ENCODE data around the gene SNRNP70.
A peak's percentile ranks its signal among the peaks of the same experiment; 100 is the strongest.
"Not testable (repeated sequence)": the region's sequence is repeated elsewhere in the genome, so short reads cannot be mapped to it uniquely, and the experiment has no call there.

The SNRNP70 gene

GRCh38 chr19:49121841-49122240 lies 36.6 kb downstream of the SNRNP70 start:
- DNase-seq: not testable (repeated sequence)

- DNase-seq: not testable (repeated sequence)
These were observed 38.0 kb downstream of the SNRNP70 start for GRCh38 chr19:49123285-49123684.

DNA sequence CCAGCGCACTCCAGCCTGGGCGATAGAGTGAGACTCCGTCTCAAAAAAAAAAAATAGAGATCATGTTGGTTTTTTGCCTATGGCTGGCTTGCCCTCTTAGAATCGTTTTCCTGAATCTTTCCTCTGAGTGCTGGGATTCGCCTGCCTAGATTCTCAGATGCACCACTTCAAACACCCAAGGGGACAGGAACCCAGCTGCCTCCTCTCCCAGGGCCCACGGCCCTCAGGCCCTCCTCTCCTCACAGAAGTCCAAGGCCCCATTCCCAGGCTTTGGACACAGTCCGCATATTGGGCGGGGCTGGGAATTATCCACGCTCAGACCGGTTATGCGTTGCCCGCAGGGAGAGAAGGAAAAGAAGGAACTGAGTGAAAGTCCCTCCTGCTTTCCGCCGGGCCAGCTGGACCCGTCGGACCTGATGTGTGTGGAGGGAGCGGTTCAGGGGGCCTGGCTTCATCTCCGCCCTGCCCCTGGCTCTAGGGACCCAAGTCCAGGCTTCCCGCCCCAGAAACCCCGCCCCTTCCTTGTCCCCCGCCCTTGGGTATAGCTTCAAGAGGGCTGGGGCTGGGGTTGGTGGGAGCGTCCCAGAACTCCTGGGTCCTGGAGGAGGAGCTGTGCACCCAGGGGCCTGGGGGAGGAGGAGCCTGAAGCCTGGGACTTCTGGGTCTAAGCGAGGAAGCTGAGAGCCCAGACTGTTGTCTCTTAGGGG lies 39.9 kb downstream of the SNRNP70 start:
- DNase-seq: no peak

DNA sequence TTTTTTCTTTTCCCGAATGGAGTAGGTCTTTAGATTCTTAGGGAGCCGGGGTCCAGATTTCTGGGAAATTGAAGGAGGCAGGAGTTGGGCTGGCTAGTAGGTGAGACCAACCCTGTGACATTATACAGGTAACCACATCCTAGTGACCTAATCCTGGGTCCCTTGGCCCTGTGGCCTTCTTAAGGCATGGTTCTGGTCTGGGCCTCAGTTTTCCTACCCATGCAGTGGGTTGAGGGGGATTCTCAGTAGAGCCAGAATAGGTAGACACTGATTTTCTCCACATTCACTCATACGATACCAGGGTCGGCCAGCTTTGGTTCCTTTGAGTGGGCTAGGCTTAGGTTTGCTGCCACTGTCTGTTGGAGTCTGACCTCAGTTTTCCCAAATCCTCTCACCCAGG lies 41.3 kb downstream of the SNRNP70 start:
- no peak for DNase-seq

GRCh38 chr19:49127225-49127624 lies 42.0 kb downstream of the SNRNP70 start:
- not testable (repeated sequence) for DNase-seq

DNA sequence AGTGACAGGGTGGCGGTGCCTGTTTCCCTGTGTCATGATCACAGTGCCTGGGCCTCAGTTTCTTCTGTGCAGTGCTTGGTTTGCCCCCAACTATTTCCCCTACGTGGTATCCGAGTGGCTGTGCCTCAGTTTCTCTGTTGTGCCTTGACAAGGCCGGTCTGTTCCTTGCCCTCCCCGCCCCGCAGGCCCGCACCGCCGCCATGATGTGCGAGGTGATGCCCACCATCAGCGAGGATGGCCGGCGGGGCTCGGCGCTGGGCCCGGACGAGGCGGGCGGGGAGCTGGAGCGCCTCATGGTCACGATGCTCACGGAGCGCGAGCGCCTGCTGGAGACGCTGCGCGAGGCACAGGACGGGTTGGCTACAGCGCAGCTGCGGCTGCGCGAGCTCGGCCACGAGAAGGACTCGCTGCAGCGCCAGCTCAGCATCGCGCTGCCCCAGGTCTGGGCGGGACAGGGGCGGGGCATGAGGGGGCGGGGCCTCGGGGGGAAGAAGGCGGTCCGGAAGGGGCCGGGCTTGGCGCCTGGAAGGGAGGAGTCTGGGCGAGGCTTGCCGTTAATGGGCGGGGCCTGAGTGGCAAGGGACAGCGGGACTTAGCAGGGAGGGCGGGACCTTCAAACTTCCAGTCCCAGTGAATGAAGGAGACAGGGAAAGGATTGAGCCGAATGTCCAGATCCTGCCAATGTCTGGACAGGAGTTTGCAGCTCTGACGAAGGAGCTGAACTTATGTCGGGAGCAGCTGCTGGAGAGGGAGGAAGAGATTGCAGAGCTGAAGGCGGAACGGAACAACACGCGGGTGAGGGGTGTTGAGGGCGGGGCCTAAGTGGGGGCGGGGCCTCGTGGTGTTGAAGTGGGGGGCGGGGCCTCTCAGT lies 42.7 kb downstream of the SNRNP70 start:
- peak; percentile 98 for DNase-seq

DNA sequence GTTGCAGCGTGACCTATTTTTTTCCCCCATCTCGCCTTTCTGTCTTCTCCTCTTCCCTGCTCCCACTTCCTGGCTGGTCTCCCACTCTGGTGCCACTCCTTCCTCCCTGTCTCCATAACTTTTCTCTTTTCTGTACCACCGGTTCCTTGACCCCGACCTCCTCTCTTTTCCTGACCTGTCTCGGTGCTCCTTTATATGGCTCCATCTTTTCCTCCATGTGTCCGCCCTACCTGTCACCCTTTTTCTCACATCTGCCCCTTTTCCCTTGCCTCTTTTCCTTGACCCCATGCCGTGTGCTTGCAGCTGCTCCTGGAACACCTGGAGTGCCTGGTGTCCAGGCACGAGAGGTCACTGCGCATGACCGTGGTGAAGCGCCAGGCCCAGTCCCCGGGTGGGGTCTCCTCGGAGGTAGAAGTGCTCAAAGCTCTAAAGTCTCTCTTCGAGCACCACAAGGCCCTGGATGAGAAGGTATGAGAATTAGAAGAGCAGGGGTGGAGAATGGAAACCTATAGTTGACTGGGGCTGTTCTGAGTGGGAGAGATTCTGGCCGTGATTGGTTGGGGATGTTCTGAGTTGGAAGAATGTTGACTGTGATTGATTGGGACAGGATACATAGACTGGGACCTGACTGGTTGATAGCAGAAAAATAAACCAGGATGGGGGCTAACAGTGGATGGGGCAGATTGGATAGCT lies 43.4 kb downstream of the SNRNP70 start:
- no peak for DNase-seq

- no peak for DNase-seq
These were observed 44.0 kb downstream of the SNRNP70 start for GRCh38 chr19:49129238-49129583.

- no peak for DNase-seq
These were observed 45.1 kb downstream of the SNRNP70 start for GRCh38 chr19:49130325-49130724.

DNA sequence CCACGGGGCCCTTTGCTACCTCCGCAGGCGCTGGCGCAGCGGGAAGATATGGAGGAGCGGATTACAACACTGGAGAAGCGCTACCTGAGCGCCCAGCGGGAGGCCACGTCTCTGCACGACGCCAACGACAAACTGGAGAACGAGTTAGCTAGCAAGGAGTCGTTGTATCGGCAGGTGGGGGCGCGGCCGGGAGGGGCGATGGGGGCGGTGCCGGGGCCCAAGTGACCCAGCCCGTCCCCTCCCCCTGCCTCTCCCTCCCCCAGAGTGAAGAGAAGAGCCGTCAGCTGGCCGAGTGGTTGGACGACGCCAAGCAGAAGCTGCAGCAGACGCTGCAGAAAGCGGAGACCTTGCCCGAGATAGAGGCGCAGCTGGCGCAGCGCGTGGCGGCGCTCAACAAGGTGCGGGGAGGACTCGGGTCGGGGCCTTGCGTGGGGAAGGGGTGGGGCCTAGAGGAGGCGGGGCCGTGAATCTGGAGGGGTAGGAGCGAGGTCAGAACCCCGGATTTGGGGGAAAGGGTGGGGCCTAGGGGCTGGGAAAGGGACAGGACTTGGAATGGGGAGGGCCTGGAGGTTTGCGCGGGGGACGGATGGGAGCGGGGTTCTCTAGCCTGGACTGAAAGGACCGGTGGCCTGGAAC lies 47.8 kb downstream of the SNRNP70 start:
- peak; percentile 64 for DNase-seq

DNA sequence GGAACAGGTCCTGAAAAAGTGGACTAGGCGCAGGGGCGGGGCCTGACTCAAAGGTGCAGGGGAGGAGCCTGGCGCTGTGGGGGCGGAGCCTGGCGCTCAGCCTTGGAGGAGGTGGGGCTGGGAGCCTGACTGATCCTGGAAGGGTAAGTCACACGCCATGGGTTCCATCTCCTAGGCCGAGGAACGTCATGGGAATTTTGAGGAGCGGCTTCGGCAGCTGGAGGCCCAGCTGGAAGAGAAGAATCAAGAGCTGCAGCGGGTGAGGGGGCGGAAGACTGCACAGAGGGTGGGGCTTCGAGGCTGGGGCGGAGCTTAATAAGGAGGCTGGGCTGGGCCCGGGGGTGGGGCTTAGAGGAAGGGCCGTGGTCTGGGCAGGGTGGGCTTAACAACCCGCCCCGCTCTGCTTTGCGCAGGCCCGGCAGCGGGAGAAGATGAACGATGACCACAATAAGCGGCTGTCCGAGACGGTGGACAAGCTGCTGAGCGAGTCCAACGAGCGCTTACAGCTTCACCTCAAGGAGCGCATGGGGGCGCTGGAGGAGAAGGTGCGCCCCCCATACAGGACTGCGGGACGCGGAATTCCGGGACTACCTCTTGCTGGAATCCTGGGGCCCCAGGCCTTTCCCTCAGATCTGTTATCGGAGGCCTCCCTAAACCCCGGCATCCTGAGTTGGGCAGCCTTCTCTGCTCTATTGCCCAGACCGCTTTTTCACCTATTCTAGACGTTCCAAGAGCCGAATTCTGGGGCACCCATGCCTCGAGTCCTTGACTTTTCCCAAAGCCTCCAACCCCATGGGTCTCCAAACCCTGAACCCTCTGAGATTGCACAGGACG lies 48.6 kb downstream of the SNRNP70 start:
- peak; percentile 72 for DNase-seq

DNA sequence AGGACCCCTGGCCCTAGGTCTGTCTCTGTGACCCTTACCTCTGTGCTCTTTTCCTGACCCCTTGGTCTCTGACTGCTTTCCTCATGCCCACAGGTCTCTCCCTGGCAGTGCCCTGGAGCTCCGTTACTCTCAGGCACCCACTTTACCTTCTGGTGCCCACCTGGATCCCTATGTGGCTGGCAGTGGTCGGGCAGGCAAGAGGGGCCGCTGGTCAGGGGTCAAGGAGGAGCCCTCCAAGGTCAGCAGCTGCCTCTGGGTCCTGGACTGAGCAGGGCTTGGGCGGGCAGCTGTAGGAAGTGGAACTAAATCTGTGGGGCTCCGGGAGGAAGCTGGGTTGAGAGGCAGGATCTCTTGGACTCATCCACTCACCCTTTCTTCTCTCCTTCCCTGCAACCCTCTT lies 50.4 kb downstream of the SNRNP70 start:
- DNase-seq: no peak

DNA sequence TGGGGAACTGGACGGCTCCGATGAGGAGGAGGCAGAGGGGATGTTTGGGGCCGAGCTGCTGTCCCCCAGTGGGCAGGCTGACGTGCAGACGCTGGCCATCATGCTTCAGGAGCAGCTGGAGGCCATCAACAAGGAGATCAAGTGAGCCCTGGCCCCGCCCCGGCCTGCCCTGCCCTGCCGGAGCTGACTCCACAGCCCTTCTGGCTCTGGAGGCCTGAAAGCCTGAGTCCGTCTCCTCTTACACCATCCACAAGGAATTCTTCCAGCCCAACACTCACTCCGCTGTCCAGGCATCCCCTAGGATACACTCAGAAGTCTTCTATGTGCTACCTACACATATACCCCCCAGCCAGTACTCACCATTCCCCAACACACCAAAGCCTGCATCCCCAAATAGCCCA lies 51.5 kb downstream of the SNRNP70 start:
- no peak for DNase-seq

- DNase-seq: no peak
These were observed 55.7 kb downstream of the SNRNP70 start for GRCh38 chr19:49140951-49141350.

- DNase-seq: no peak
These were observed 56.1 kb downstream of the SNRNP70 start for GRCh38 chr19:49141352-49141751.

GRCh38 chr19:49142866-49143335 lies 57.6 kb downstream of the SNRNP70 start:
- peak; percentile 93 for DNase-seq

DNA sequence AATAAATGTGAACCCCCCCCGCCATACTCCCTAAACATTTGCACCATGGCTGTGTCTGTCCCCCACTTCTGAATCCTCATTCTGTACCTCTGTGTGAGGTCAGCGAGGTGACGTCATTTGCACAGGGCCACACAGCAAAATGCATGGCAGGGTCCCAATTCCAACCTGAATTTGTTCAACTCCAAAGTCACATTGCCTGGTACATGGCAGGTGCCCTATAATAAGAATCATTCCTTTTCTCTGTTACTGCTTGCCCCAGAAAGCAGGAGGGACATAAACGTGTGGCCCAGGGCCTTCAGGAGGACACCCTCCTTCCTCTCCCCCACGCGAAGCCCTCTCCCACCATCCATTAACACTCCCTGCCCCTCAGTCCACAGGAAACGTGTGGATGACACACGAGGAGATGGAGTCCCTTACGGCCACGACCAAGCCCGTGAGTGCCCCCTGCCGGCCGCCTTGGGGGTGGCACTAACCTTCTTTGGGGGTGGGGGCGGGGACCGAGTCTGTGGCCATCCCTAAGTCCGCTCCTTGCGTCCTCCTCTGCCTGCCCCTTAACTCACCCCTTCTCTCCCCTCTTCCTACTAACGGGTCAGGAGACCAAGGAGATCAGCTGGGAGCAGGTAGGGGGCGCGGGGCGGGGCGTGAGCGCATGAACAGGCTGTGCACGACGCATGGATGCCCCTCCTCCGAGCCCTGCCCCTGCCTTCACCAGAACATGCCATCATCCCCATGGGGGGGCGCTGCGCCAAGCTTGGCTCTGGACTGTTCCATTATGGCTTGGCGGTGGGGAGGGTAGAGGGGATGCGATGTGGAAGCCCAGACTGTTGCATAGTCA lies 60.5 kb downstream of the SNRNP70 start:
- peak; percentile 87 for DNase-seq

DNA sequence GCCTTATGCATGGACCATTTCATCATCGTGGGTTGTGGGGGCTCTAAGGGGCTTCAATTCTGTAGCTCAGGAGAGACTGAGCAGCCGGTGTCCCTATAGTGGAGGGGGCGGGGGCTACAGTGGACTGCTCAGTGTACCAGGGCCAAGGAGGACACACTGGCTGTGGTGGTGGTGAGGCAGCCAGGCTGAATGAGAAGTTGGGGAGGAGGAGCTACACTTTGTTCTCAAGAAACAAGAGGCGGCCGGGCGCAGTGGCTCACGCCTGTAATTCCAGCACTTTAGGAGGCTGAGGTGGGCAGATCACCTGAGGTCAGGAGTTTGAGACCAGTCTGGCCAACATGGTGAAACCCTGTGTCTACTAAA lies 61.1 kb downstream of the SNRNP70 start:
- DNase-seq: not testable (repeated sequence)

GRCh38 chr19:49148044-49148682 lies 62.9 kb downstream of the SNRNP70 start:
- no peak for DNase-seq

DNA sequence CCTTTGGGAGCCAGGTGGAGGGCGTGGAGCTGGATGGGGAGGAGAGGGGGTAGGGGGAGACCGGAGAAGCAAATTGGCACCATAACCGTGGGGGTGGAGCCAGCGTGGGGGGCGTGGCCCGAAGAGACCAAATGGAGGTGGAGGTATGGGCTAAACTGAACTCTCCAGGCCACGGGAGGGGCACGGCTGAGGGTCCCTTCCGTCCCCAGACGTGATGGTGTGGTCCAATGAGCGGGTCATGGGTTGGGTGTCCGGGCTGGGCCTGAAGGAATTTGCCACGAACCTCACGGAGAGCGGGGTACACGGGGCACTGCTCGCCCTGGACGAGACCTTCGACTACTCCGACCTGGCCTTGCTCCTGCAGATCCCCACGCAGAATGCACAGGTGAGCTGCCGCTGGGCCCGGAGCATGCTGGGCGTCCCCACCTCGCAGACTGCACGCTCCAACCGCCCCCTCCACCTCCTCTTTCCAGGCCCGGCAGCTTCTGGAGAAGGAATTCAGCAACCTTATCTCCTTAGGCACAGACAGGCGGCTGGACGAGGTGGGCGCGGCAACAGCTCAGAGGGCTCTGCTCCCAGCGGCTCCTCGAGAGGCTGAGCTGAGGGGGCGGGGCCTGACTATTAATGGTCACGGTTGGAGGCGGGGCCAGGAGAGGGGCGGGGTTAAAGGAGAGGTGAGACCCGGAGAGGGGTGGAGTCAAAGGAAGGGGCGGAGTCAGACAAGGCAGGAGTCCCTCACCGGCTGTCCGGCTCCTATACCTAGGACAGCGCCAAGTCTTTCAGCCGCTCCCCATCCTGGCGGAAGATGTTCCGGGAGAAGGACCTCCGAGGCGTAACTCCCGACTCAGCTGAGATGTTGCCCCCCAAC lies 63.8 kb downstream of the SNRNP70 start:
- DNase-seq: peak; percentile 99

Data from hematopoietic multipotent progenitor cell treated with erythropoietin and hydrocortisone succinate and interleukin-3 and kit ligand, for 4 days (in vitro differentiated cells).